Ovary (tissue), 9 donors: ENCODE results near the gene C2orf81. TPM values are rescaled to one million over a fixed set of nuclear protein-coding genes. Genes with fewer than 3 reads are reported as not detected.
"Not testable (repeated sequence)": the region's sequence is repeated elsewhere in the genome, so short reads cannot be mapped to it uniquely, and the experiment has no call there.

Source experiments
- DNase-seq, 5 donors: peaks; one replicate each; pipeline ENCODE4 v3.0.0-alpha.2; 2019 to 2020
- H3K27ac ChIP-seq, 2 donors: fragments of 200-600 bp; one replicate each; pipeline versions ENCODE4 v1.5.1 to v1.8.0; 2019 to 2022
- H3K27me3 ChIP-seq: fragments of 200-600 bp; one replicate; pipeline ENCODE4 v1.8.0; 2022
- H3K36me3 ChIP-seq: fragments of 200-600 bp; sonication (generic); one replicate; pipeline ENCODE4 v1.5.1; 2019
- H3K4me1 ChIP-seq: one replicate; pipeline ENCODE4 v1.8.1; 2013; ENCODE audit warnings: mild to moderate bottlenecking, moderate library complexity; ENCODE audit not compliant: insufficient read depth
- H3K4me3 ChIP-seq: fragments of 200-600 bp; sonication (generic); one replicate; pipeline ENCODE4 v1.5.1; 2017
- H3K9me3 ChIP-seq, 2 donors: fragments of 200-600 bp in 1 of 2; sonication (generic) in 1 of 2; one replicate each; pipeline versions ENCODE4 v1.5.1 to v1.8.1; 2013 to 2019; ENCODE audit warnings: mild to moderate bottlenecking in 1 of 2, moderate library complexity in 1 of 2
- EP300 ChIP-seq: sonication (generic); formaldehyde crosslinking; IDR thresholded peaks from one replicate; pipeline ENCODE4 v1.6.1; 2017; ENCODE audit warnings: antibody characterized with exemption
- POLR2A ChIP-seq: fragments of 450-650 bp; IDR thresholded peaks from one replicate; pipeline ENCODE4 v1.6.1; 2017; ENCODE audit warnings: antibody characterized with exemption, mild to moderate bottlenecking, moderate library complexity
- WGBS, 3 donors: extraction: QIAGEN DNeasy Blood & Tissue Kit in 1 of 3; methylation state at CpG; one replicate each; pipeline versions ENCODE4 v1.1.5 to v1.1.7; 2013 to 2017; 5-methylcytosine and 5-hydroxymethylcytosine counted together
- intact Hi-C, 4 donors: fragments of 100-400 bp; cut with DNase I; formaldehyde crosslinking; loops; one replicate each; pipeline versions ENCODE4 v1.11.0 to v1.15.1; 2022 to 2023
- polyA plus RNA-seq, 2 donors: library from polyadenylated mRNA; stranded (reverse); fragments of 200-250 nt in 1 of 2; fragments of 350-450 nt in 1 of 2; fragmentation: Illumina TruSeq in 1 of 2; extraction: RNeasy Lipid Tissue Mini Kit (QIAGEN cat#74804) in 1 of 2; gene quantifications; one replicate each; pipeline ENCODE4 v1.2.3, GENCODE V29; 2013 to 2014
- total RNA-seq, 7 donors: library from RNA; depleted of rRNA in 2 of 7; stranded (reverse); fragments of >200 nt in 2 of 7; fragmentation: NEBNext Ultra II Directional in 3 of 7; extraction: Animal tissue kit (Norgen Biotek cat#: 25700) in 3 of 7; gene quantifications; one replicate each; pipeline versions ENCODE4 v1.1.0 to v1.2.4, GENCODE V29; 2016 to 2023
- TF ChIP-seq, protein P1 (sequence below), 3 donors: fragments of 450-650 bp in 2 of 3; fragments of 200-600 bp in 1 of 3; IDR thresholded peaks; one replicate each; pipeline versions ENCODE4 v1.5.1 to v1.8.0; 2016 to 2022; ENCODE audit warnings: antibody characterized with exemption in 3 of 3, mild to moderate bottlenecking in 1 of 3
- donor health status: DM: no; HTN: no; CAD: no; lungs with moderate emphysema.
- donor health status: DM: no; HTN: no; CAD: no.
- donor health status: Bipolar disorder and iron deficiency.
- donor health status: DM: yes; HTN: yes; CAD: no.
- donor health status: DM: no; HTN: no; CAD: no.
- donor health status: DM: yes; HTN: yes; CAD: no.

C2orf81 gene
- total and polyA plus RNA-seq, 9 donors: 0.85 to 9.9 (median 4.5) TPM

DNA sequence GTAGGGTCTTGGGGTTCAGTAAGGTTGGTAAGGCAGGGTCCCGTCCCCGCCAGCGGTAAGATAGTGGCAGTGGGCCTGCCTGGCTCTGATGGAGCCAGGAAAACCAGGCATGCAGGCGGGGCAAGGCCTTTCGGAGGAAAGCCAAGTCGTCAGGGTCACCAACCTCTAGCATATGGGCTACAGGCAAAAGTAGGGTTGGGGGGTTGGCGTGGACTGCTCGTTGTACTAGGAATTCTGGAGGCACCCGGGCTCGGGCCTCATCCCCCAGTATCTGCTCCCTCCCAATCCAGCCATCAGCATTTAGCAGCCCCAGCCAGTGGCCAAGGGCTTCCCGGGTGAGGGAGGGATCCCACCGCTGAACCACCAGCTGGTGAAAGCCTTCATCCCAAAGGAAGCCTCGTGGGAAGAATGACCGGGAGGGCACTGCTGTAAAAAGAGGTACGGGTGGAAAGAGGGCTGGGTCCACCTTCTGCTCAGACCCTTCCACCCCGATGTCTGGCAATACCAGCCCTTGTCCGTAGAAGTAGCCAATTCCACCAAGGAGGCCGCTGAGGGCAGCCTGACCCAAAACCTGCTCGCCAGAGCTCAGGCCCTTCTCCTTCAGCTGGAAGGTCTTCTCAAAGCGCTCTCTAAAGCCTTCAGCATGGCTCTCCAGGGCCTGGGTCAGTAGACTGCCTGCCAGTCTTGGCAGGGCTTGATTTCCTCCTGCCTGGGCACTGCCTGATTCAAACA is 40.8 kb upstream of the C2orf81 start:
- peaks cover 9% of the 10 kb centered on the region for H3K4me1 ChIP-seq
- H3K4me3 ChIP-seq: no peak overlapping the region
- 79 to 85% (median 82%) methylated on average over 20 of the region's 20 CpGs for WGBS, 3 donors
- H3K27me3 ChIP-seq: no peaks in the 10 kb centered on the region
- TF ChIP-seq POLR2A (no peak), EP300 (no peak)
- TF ChIP-seq, protein P1, sequence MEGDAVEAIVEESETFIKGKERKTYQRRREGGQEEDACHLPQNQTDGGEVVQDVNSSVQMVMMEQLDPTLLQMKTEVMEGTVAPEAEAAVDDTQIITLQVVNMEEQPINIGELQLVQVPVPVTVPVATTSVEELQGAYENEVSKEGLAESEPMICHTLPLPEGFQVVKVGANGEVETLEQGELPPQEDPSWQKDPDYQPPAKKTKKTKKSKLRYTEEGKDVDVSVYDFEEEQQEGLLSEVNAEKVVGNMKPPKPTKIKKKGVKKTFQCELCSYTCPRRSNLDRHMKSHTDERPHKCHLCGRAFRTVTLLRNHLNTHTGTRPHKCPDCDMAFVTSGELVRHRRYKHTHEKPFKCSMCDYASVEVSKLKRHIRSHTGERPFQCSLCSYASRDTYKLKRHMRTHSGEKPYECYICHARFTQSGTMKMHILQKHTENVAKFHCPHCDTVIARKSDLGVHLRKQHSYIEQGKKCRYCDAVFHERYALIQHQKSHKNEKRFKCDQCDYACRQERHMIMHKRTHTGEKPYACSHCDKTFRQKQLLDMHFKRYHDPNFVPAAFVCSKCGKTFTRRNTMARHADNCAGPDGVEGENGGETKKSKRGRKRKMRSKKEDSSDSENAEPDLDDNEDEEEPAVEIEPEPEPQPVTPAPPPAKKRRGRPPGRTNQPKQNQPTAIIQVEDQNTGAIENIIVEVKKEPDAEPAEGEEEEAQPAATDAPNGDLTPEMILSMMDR (IDR thresholded peaks at IDR 0.05): no peak
- DNase-seq: no peak
- intact Hi-C loops: no loop called here
- no peaks in the 10 kb centered on the region for H3K36me3 ChIP-seq
- H3K27ac ChIP-seq: no peak overlapping the region
- no peaks in the 10 kb centered on the region for H3K9me3 ChIP-seq

DNA sequence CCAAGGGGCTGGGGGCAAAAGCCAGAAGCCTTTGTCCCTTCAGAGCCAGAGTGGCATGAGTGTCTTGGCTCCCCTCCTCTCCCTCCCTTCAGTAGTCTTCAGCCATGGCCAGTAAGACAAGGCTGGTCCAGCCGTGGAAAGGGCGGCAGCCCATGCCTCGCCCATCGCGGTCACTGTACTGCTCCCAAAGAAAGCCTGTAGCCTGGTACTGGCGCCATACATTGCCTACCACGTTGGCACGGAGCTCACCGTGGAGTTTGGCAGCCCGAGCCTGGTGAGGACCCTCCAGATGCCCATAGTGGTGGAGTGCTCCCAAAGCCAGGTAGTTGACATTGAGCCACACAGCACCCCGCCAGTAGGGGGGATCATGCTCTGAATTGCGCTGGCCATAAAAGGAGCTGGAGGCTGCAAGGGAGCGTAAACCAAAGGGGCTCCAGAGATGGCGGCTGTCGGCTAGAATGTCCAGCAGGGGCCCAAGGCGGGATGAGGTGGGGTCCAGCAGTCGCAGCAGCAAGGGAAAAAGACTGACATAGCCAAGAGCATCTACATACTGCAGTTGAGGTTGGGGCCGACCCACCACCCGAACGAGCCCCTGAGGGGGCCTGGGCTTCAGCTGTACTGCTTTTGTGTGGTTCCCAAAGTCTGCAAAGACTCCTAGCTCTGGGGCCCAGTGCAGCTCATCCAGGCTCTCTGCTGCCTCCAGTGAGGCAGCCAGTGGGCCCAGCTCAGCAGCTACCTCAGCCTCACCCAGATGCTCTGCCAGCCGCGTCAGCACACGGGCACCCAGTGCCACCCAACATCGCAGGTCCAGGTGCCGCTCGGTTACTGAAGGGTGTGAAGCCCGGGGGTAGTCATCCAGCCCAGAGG is 40.0 kb upstream of the C2orf81 start:
- no peaks in the 10 kb centered on the region for H3K9me3 ChIP-seq
- TF ChIP-seq, protein P1 (IDR thresholded peaks at IDR 0.05): no peak
- TF ChIP-seq EP300 (no peak), POLR2A (no peak)
- no peak overlapping the region for H3K27ac ChIP-seq
- WGBS, 3 donors: 86 to 89% (median 86%) methylated on average over 25 to 27 of the region's 27 CpGs
- peaks cover 11% of the 10 kb centered on the region for H3K4me1 ChIP-seq
- intact Hi-C loops: no loop called here
- no peaks in the 10 kb centered on the region for H3K36me3 ChIP-seq
- no peaks in the 10 kb centered on the region for H3K27me3 ChIP-seq
- DNase-seq: peak in 1 of 5 donors; percentile 28
- no peak overlapping the region for H3K4me3 ChIP-seq

DNA sequence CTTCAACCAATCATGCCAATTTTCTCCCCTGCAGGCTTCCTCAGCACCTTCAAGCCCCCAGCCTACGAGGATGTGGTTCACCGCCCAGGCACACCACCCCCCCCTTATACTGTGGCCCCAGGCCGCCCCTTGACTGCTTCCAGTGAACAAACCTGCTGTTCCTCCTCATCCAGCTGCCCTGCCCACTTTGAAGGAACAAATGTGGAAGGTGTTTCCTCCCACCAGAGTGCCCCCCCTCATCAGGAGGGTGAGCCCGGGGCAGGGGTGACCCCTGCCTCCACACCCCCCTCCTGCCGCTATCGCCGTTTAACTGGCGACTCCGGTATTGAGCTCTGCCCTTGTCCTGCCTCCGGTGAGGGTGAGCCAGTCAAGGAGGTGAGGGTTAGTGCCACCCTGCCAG is 38.8 kb upstream of the C2orf81 start:
- H3K4me1 ChIP-seq: peaks cover 15% of the 10 kb centered on the region
- 64 to 69% (median 65%) methylated on average over 10 of the region's 10 CpGs for WGBS, 3 donors

DNA sequence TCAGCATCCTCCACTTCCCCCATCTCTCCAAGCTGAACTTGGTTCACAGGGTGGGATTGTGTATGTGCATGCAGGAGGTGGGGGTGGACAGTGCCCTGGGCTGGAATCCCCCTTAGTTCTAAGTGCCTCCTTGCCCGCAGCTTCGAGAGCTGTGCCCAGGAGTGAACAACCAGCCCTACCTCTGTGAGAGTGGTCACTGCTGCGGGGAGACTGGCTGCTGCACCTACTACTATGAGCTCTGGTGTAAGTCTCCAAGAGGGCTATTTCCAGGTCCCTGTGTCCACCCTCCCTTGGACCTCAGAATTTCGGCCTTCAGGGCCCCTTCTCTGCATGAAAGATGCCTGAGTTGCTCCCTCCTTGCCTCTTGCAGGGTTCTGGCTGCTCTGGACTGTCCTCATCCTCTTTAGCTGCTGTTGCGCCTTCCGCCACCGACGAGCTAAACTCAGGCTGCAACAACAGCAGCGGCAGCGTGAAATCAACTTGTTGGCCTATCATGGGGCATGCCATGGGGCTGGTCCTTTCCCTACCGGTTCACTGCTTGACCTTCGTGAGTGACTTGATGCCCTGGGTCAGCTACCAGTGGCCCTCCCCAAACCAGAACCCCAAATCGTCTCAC is 38.2 kb upstream of the C2orf81 start:
- H3K4me1 ChIP-seq: peaks cover 15% of the 10 kb centered on the region
- DNase-seq, H3K27ac ChIP-seq, H3K4me3 ChIP-seq, H3K36me3 ChIP-seq, H3K9me3 ChIP-seq, intact Hi-C loops, H3K27me3 ChIP-seq: not testable (repeated sequence)
- WGBS, 3 donors: 68 to 76% (median 69%) methylated on average over 13 of the region's 13 CpGs

More for the DNA sequence above, 38.8 kb upstream of the C2orf81 start:
- intact Hi-C loops, H3K27me3 ChIP-seq, DNase-seq, H3K27ac ChIP-seq, H3K9me3 ChIP-seq, H3K36me3 ChIP-seq, H3K4me3 ChIP-seq: not testable (repeated sequence)

DNA sequence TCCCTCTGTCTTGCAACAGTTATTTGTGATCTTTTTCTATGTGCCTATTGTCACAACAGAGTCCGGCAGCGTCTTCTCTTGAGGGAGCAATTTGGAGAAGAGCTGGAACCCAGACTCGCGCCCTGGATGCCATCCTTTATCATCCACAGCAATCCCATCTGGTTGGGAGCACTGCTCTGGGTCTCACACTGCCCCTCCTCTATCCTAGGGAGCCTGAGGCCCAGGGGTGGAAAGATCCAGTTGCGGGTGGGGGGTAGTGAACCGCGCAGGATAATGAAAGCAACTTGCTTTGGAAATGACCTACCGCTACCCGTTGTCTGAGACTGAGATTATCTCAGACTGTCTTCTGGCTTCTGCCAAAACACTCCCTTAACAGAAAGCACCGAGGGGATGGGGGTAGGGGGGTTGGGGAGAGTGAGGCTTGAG is 37.5 kb upstream of the C2orf81 start:
- Histone ChIP-seq H3K9me3 (no peaks in the 10 kb centered on the region), H3K4me3 (peak overlapping the region; percentile 62), H3K27ac (peak overlapping the region in 1 of 2 donors; percentile 56), H3K27me3 (no peaks in the 10 kb centered on the region), H3K4me1 (peaks cover 10% of the 10 kb centered on the region), H3K36me3 (no peaks in the 10 kb centered on the region)
- intact Hi-C loops: no loop called here
- 0 to 1% (median 1%) methylated on average over 10 of the region's 10 CpGs for WGBS, 3 donors
- TF ChIP-seq, protein P1 (IDR thresholded peaks at IDR 0.05): no peak
- TF ChIP-seq POLR2A (no peak), EP300 (no peak)
- no peak for DNase-seq
